Neural progenitor cell (in vitro differentiated cells): Measurements from ENCODE around the gene PVRIG.
"Not testable (repeated sequence)": the region's sequence is repeated elsewhere in the genome, so short reads cannot be mapped to it uniquely, and the experiment has no call there.

ENCODE experiments used
- EZH2 ChIP-seq: fragments of 200-600 bp; sonication (generic); IDR thresholded peaks from 2 replicates; pipeline ENCODE4 v1.6.1; 2017; ENCODE audit warnings: antibody characterized with exemption, mild to moderate bottlenecking, moderate library complexity
- TF ChIP-seq, protein P1 (sequence below): fragments of 200-600 bp; sonication (generic); IDR thresholded peaks from 2 replicates; pipeline ENCODE4 v1.5.1; 2017; ENCODE audit warnings: antibody characterized with exemption, mild to moderate bottlenecking

DNA sequence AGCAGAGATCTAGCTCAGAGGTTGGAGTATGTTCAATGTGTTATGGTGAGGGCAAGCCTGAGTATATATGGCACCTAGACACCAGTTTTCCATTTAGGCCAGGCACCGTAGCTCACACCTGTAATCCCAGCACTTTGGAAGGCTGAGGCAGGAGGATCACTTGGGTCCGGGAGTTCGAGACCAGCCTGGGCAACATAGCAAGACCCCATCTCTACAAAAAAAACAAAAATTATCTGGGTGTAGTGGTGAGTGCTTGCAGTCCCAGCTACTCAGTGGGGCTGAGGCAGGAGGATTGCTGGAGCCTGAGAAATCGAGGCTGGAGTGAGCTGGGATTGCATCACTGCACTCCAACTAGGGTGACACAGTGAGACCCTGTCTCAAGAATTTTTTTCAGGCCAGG lies 43.1 kb downstream of the PVRIG start:
- TF ChIP-seq EZH2 = not testable (repeated sequence)
- TF ChIP-seq, protein P1, sequence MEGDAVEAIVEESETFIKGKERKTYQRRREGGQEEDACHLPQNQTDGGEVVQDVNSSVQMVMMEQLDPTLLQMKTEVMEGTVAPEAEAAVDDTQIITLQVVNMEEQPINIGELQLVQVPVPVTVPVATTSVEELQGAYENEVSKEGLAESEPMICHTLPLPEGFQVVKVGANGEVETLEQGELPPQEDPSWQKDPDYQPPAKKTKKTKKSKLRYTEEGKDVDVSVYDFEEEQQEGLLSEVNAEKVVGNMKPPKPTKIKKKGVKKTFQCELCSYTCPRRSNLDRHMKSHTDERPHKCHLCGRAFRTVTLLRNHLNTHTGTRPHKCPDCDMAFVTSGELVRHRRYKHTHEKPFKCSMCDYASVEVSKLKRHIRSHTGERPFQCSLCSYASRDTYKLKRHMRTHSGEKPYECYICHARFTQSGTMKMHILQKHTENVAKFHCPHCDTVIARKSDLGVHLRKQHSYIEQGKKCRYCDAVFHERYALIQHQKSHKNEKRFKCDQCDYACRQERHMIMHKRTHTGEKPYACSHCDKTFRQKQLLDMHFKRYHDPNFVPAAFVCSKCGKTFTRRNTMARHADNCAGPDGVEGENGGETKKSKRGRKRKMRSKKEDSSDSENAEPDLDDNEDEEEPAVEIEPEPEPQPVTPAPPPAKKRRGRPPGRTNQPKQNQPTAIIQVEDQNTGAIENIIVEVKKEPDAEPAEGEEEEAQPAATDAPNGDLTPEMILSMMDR = not testable (repeated sequence)
